GM18868 (cell line): ENCODE results near the gene CSNK1G3.
"Not testable (repeated sequence)": the region's sequence is repeated elsewhere in the genome, so short reads cannot be mapped to it uniquely, and the experiment has no call there.

ENCODE experiments used
- ATAC-seq: cut with Tn5 transposase; IDR thresholded peaks from one replicate; pipeline ENCODE4 v1.9.1; 2021; ENCODE audit warnings: mild to moderate bottlenecking, moderate library complexity; ENCODE audit not compliant: unreplicated experiment

The CSNK1G3 gene

GRCh38 chr5:123511648-123512605 is at the start of gene CSNK1G3:
CSNK1G3 (plus strand) TSS chr5:123512177; CDS start chr5:123545664, 33,487 bp downstream.
- ATAC-seq: peak; percentile 91

GRCh38 chr5:123466839-123467238 is 45.1 kb upstream of the CSNK1G3 start:
- not testable (repeated sequence) for ATAC-seq

DNA sequence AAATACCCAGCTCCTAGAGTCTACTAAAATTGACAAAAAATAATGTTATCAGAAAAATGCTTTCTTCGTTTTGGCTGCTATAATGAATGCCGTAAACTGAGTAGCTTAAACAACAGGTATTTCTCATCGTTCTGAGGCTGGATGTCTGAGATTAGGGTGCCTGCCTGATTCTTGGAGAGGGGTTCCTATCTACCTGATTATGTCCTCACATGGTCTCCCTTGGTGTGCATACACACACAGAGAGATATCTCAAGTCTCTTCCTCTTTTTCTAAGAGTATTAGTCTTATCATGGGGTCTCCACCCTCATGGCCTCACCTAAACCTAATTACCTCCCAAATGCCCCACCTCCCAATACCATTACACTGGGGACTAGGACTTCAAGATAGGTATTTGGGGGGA is 40.6 kb upstream of the CSNK1G3 start:
- ATAC-seq: no peak

GRCh38 chr5:123472150-123472924 is 39.6 kb upstream of the CSNK1G3 start:
- ATAC-seq: no peak

- ATAC-seq: no peak
Observed at GRCh38 chr5:123474228-123474627, 37.7 kb upstream of the CSNK1G3 start.

- no peak for ATAC-seq
Observed at GRCh38 chr5:123476731-123477130, 35.2 kb upstream of the CSNK1G3 start.

GRCh38 chr5:123478546-123478945 is 33.4 kb upstream of the CSNK1G3 start:
- no peak for ATAC-seq

DNA sequence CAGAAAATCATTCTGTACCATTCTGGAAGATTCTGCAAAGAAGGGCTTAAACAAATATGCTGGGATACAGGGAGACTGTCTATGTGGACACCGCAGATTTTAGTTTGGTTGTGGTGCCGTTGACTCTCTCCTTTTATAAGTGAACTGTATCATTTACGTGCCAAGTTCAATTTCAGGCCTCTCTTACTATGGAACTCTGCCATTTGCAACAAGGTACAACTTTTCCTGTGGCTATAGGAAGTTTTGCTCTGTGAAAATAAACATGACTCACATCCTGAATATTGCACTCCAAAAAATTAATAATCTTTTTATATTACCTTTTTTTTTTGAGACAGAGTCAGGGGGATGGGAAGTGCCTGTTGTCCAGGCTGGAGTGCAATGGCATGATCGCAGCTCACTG is 29.7 kb upstream of the CSNK1G3 start:
- ATAC-seq: no peak

GRCh38 chr5:123483446-123484077 is 28.4 kb upstream of the CSNK1G3 start:
- ATAC-seq: no peak

GRCh38 chr5:123485275-123485674 is 26.7 kb upstream of the CSNK1G3 start:
- ATAC-seq: no peak

- ATAC-seq: no peak
Observed at GRCh38 chr5:123486951-123487655, 24.9 kb upstream of the CSNK1G3 start.

GRCh38 chr5:123490974-123491373 is 21.0 kb upstream of the CSNK1G3 start:
- ATAC-seq: no peak

GRCh38 chr5:123495211-123495610 is 16.8 kb upstream of the CSNK1G3 start:
- ATAC-seq: not testable (repeated sequence)

DNA sequence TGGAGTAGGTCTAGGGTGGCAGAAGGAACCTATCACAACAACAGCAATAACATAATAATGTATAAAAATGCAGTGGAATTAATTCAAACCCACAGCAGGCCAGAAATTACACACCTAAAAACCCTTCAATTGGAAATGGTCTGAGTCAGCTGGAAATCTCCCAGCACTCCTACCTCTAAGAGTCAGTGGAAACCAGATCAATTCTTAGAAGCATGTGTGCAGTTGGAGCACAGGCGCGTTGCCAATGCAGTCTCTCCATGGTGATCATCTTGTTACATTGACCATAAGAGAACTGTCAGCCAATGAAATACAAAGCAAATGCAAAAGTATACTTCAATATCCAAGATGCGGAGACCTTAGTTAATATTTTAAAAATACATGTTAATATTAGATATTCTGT is 15.1 kb upstream of the CSNK1G3 start:
- no peak for ATAC-seq

DNA sequence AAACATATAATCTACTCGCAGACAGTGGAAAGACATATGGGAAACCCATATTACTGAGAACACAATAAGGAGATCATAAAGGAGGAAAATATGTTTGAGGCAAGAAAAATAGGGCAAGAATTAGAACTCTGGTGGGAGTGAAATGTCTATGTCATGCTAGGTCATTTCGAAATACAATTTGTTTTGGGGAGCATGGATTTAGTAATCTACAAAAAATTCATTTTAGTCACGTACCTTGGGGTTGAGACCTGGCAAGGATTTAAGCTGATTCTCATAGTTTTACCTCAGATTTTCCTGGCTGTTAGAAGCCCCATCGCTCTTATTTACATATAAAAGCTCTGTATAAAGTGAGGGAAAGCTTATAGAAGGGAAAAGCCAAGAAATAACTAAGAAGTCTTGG is 11.5 kb upstream of the CSNK1G3 start:
- no peak for ATAC-seq

- no peak for ATAC-seq
Observed at GRCh38 chr5:123502120-123502519, 9.9 kb upstream of the CSNK1G3 start.

DNA sequence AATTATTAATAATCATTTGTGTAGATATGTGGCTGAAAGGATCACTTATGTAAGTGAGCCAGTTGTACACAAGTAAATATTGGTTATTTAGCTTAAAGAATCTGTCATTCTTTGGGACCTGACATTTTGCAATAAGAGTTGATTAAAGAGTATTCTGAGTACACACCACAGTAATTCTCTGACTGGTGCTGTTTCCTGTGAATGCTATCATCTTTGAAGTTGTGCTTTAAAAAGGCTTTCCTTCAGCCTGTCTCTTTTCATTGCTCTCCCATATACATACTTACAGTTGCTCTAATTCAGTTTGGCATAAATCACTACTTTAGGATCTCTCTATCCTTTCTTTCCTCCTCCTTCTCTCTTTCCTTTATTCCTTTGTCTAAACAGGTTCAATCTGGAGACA is 8.7 kb upstream of the CSNK1G3 start:
- ATAC-seq: no peak

DNA sequence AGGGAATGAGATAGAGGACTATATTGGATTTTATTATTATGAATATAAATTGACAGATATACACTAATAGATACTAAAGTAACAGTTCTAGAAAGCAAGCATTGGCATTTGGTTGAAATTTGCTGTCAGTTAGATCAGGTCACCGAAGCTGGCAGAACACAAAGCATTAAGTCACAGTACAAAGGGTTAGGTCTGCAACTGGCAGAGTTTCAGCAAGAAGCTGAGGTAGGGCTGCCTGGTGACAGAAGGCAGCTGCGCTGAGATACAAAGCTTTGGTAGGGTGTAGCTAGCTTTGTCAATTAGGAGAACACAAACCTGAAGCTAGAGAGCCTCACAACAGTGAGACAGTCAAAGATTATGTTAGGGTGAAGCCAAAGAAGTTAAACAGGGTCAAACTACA is 6.3 kb upstream of the CSNK1G3 start:
- no peak for ATAC-seq

DNA sequence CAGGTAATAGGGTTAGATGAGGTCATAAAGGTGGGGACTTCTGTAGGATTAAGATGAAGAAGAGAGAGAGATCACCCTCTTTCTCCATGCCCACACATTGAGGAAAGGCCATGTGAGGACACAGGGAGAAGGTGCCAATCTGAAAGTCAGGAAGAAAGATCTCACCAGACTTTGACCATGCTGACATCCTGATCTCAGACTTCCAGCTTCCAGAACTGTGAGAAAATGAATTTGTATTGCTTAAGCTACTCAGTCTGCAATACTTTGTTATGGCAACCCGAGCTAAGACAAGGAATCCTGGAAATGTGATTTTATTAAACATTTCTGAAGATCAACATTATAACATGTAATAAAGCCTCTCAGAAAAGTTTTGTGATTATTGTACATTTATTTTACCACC is 3.5 kb upstream of the CSNK1G3 start:
- no peak for ATAC-seq

DNA sequence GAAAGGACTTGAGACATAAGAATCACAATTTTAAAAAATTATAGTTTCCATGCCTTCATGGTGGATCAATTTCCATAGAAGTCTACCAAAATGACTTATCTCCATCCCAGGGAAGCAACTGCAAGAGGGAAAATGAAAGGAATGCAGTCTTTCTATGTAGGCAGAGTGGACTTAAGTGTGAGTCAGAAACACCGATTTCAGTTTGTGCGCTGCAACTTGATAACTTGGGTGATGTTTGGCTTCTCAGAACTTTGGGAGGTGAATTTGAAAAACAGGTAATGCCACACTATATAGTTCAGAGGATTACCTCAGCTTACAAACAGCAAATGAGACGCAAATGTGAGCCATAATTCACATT is 708 bp upstream of the CSNK1G3 start:
- no peak for ATAC-seq
